Skeletal muscle tissue (tissue), 2 donors: ENCODE results near the gene PPM1K. TPM values are rescaled to one million over a fixed set of nuclear protein-coding genes. Genes with fewer than 3 reads are reported as not detected.

Experiments
- small RNA-seq: library from RNA; depleted of rRNA; stranded (forward); fragments of <200 nt; gene quantifications from one replicate; pipeline ENCODE3, GENCODE V24; 2014
- total RNA-seq: library from RNA; depleted of rRNA; stranded (reverse); fragments of >200 nt; gene quantifications from one replicate; pipeline ENCODE4 v1.2.3, GENCODE V29; 2014

PPM1K gene
- total RNA-seq, 1 donor from 2014 or later, result 22.4 TPM

Small RNA genes within 50 kb of the gene (small RNA-seq; reads per million reads assigned to genes)
- not detected for gene RF00019
- not detected for gene RNU6-1298P

Other genes starting within 250 kb of the PPM1K start
- 7.8 TPM for gene ABCG2, start 125.9 kb downstream of the PPM1K start, total RNA-seq
- gene HERC6, start 94.3 kb upstream of the PPM1K start, total RNA-seq, result 2.6 TPM
- 5.7 TPM for gene HERC5, start 172.6 kb upstream of the PPM1K start, total RNA-seq
- gene PYURF, start 239.2 kb upstream of the PPM1K start, total RNA-seq, result 52.2 TPM